GM23248 (cell line): ENCODE measurements around the gene SGCA. TPM values are rescaled to one million over a fixed set of nuclear protein-coding genes. Genes with fewer than 3 reads are reported as not detected.
A peak's percentile ranks its signal among the peaks of the same experiment; 100 is the strongest.

ENCODE experiments used
- DNase-seq: peaks from one replicate; pipeline ENCODE4 v3.0.0-alpha.2; 2015
- H2AFZ ChIP-seq: fragments of 200-600 bp; sonication (generic); 2 replicates; pipeline ENCODE4 v1.6.1; 2016; ENCODE audit warnings: antibody characterized with exemption
- H3F3A ChIP-seq: fragments of 200-600 bp; sonication (generic); 2 replicates; pipeline ENCODE4 v1.6.1; 2016; ENCODE audit warnings: mild to moderate bottlenecking, antibody characterized with exemption, mixed run types; ENCODE audit not compliant: insufficient read depth
- H3K27ac ChIP-seq: fragments of 200-600 bp; sonication (generic); 2 replicates; pipeline ENCODE4 v1.5.1; 2016; ENCODE audit warnings: mild to moderate bottlenecking
- H3K27me3 ChIP-seq: fragments of 200-600 bp; sonication (generic); replicated peaks from 2 replicates; pipeline ENCODE4 v1.6.1; 2016; ENCODE audit warnings: mild to moderate bottlenecking; ENCODE audit not compliant: insufficient read depth
- H3K36me3 ChIP-seq: fragments of 200-600 bp; sonication (generic); 2 replicates; pipeline ENCODE4 v1.6.1; 2016; ENCODE audit warnings: low read depth, mild to moderate bottlenecking
- H3K4me1 ChIP-seq: fragments of 200-600 bp; sonication (generic); 2 replicates; pipeline ENCODE4 v1.6.1; 2016; ENCODE audit warnings: mild to moderate bottlenecking; ENCODE audit not compliant: insufficient read depth
- H3K4me2 ChIP-seq: fragments of 200-600 bp; sonication (generic); one replicate; pipeline ENCODE4 v1.6.1; 2016; ENCODE audit warnings: mild to moderate bottlenecking; ENCODE audit not compliant: unreplicated experiment
- H3K4me3 ChIP-seq: fragments of 200-600 bp; sonication (generic); 2 replicates; pipeline ENCODE4 v1.5.1; 2016; ENCODE audit warnings: mild to moderate bottlenecking
- H3K79me2 ChIP-seq: fragments of 200-600 bp; sonication (generic); 2 replicates; pipeline ENCODE4 v1.6.1; 2016; ENCODE audit warnings: mild to moderate bottlenecking; ENCODE audit not compliant: insufficient read depth
- H3K9ac ChIP-seq: fragments of 200-600 bp; sonication (generic); 2 replicates; pipeline ENCODE4 v1.6.1; 2016; ENCODE audit warnings: mild to moderate bottlenecking
- H3K9me2 ChIP-seq: fragments of 200-600 bp; sonication (generic); 2 replicates; pipeline ENCODE4 v1.6.1; 2016; ENCODE audit warnings: mixed run types, mild to moderate bottlenecking, moderate library complexity; ENCODE audit not compliant: insufficient read depth
- H3K9me3 ChIP-seq: fragments of 200-600 bp; sonication (generic); one replicate; pipeline ENCODE4 v1.6.1; 2017; ENCODE audit warnings: low read depth
- H4K20me1 ChIP-seq: fragments of 200-600 bp; sonication (generic); 2 replicates; pipeline ENCODE4 v1.6.0; 2016; ENCODE audit not compliant: insufficient read depth
- EZH2 ChIP-seq: fragments of 200-600 bp; sonication (generic); IDR thresholded peaks from 2 replicates; pipeline ENCODE4 v1.6.1; 2018; ENCODE audit warnings: antibody characterized with exemption, mild to moderate bottlenecking; ENCODE audit not compliant: insufficient read depth, poor library complexity, severe bottlenecking
- EZH2phosphoT487 ChIP-seq: fragments of 200-600 bp; sonication (generic); IDR thresholded peaks from 2 replicates; pipeline ENCODE4 v1.6.1; 2018; ENCODE audit warnings: antibody characterized with exemption, moderate library complexity, mild to moderate bottlenecking, low read depth; ENCODE audit not compliant: insufficient read depth
- whole genome bisulfite sequencing, 2 experiments: methylation state at CpG; one replicate each; pipeline ENCODE4 v1.1.6; 2015 to 2017; ENCODE audit warnings: low lambda C conversion rate in 2 of 2, low coverage in 1 of 2; ENCODE audit errors: missing lambda C conversion rate in 2 of 2; 5-methylcytosine and 5-hydroxymethylcytosine counted together
- in situ Hi-C: fragments of 300-500 bp; cut with MboI; formaldehyde crosslinking; loops from 2 replicates; pipeline ENCODE4 v1.15.0; 2020
- polyA plus RNA-seq: library from polyadenylated mRNA; unstranded; fragments of >200 nt; fragmentation: Nextera tagmentation; extraction: Ambion mirVana; gene quantifications from 2 replicates; pipeline ENCODE4 v1.2.1, GENCODE V29; 2016
- total RNA-seq: library from RNA; depleted of rRNA; stranded (reverse); fragments of >200 nt; shearing (Covaris generic); gene quantifications from 2 replicates; pipeline ENCODE4 v1.2.3, GENCODE V29; 2014

Gene SGCA
- total and polyA plus RNA-seq, 2 experiments from 2014 or later = 1.8 TPM; not detected in 1

- Histone ChIP-seq H2AFZ (no peak overlapping the region), H3K9me3 (no peaks in the 10 kb centered on the region), H3K27ac (no peak overlapping the region), H3K4me1 (peaks cover 5% of the 10 kb centered on the region), H3K79me2 (peaks cover 39% of the 10 kb centered on the region), H3K9me2 (no peaks in the 10 kb centered on the region), H3K9ac (no peak overlapping the region), H3K27me3 (no peaks in the 10 kb centered on the region), H3K4me3 (no peak overlapping the region), H3K4me2 (no peak overlapping the region), H4K20me1 (no peaks in the 10 kb centered on the region), H3K36me3 (peaks cover 35% of the 10 kb centered on the region), H3F3A (peaks cover 9% of the 10 kb centered on the region; the same call in 1 of the 2 replicates)
- in situ Hi-C loops = no loop called here
- WGBS, 2 experiments = 73 to 77% methylated on average over 15 of the region's 15 CpGs
- TF ChIP-seq EZH2 (no peak), EZH2phosphoT487 (no peak)
- DNase-seq = no peak
Observed at GRCh38 chr17:50139185-50139783, 26.5 kb upstream of the SGCA start.

DNA sequence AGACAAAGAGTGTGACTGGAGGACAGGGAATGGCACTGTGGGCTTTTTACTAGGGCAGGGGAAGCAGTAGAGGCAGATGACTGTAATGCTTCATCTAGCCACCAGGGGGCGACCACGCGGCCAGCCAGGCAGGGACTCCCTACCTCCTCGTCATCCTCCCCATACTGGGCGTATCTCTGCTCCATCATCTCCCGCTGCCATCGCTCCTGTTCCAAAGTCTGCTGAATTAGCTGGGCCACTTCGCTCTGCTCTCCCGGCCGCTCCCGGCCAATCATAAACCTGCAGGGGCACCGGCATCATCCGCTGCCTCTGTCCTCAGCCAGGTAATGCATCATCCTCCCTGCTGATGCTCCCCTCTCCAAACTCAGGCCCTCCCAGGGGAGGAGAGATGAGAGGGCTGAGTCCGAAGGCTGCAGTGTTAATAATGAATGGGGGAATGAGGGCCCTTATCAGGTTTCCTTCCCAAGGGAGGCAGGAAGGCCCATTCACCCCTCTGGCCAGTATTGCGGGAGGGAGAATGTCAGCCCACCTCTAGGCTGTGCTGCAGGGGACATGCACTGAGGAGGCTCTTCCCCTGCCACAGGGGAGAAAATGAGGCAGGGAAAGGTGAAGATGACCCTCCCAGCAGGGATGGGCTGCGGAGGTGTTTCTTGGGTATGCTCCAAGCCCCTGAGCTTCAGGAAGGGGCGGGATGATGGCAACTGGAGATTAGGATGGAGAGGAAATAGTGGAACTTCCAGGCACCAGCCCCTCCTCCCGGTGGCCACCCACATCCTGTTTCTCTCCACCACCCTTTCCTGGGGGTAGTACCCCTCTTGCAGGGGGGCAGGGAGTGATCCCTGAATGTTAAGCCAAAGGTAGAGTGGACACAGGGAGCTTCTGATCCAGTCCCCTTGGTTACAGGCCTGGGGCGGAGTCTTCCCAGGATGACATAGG, 25.6 kb upstream of the SGCA start:
- in situ Hi-C loops = no loop called here
- Histone ChIP-seq H3K4me2 (no peak overlapping the region), H3K4me3 (no peak overlapping the region), H3K36me3 (peaks cover 35% of the 10 kb centered on the region), H3K4me1 (0 out of 2 replicates have a peak, but pooled peaks cover 4% of the 10 kb centered on the region), H3F3A (peaks cover 5% of the 10 kb centered on the region; the same call in 1 of the 2 replicates), H2AFZ (no peak overlapping the region), H3K79me2 (peaks cover 48% of the 10 kb centered on the region), H4K20me1 (no peaks in the 10 kb centered on the region), H3K9ac (no peak overlapping the region), H3K27me3 (no peaks in the 10 kb centered on the region), H3K9me3 (no peaks in the 10 kb centered on the region), H3K27ac (no peak overlapping the region), H3K9me2 (no peaks in the 10 kb centered on the region)
- TF ChIP-seq EZH2phosphoT487 = no peak
- no peak for TF ChIP-seq EZH2
- peak; percentile 87 for DNase-seq
- WGBS, 2 experiments = 41% methylated on average over 19 of the region's 19 CpGs

DNA sequence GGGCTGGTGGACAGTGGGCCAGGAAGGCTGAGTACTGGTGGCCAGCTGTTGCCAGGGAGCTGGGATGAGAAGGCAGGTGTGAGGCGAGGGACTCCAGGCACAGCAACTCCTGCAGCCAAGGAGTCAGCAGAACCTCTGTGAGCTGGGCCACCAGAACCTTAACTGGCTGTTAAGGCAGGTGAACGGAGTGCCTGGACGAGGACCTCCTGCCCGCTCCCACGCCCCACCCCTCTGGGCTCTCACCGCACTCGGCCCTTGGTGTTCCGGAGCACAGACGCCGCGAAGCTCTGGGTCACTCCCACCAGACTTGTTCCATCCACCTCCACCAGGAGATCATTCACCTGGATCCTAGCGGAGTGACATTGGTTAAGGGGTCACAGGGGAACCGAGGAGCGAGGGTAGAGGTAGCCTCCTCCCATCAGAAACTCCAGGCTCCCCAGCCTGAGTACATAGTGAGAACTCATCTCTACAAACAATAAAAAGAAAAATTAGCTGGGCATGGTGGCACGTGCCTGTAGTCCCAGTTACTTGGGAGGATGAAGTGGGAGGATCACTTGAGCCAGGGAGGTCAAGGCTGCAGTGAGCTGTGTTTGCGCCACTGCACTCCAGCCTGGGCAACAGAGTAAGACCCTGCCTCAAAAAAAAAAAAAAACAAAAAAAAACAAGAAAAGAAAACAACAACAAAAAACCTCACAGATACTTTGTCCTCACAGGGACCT, 24.6 kb upstream of the SGCA start:
- H3F3A ChIP-seq = peaks cover 5% of the 10 kb centered on the region; the same call in 1 of the 2 replicates
- no peak for TF ChIP-seq EZH2
- no peak for TF ChIP-seq EZH2phosphoT487
- H3K4me1 ChIP-seq = peaks cover 14% of the 10 kb centered on the region; the same call in 1 of the 2 replicates
- H3K79me2 ChIP-seq = peaks cover 58% of the 10 kb centered on the region
- no peaks in the 10 kb centered on the region for H3K9me2 ChIP-seq
- H3K4me2 ChIP-seq = no peak overlapping the region
- H3K9me3 ChIP-seq = no peaks in the 10 kb centered on the region
- WGBS, 2 experiments = 92 to 97% methylated on average over 15 to 16 of the region's 16 CpGs
- no peak overlapping the region for H3K9ac ChIP-seq
- H3K27me3 ChIP-seq = no peaks in the 10 kb centered on the region
- H3K36me3 ChIP-seq = peaks cover 35% of the 10 kb centered on the region
- no peak overlapping the region for H3K4me3 ChIP-seq
- DNase-seq = no peak
- in situ Hi-C loops = no loop called here
- no peak overlapping the region for H3K27ac ChIP-seq
- H4K20me1 ChIP-seq = peaks cover 4% of the 10 kb centered on the region; the same call in 1 of the 2 replicates
- H2AFZ ChIP-seq = no peak overlapping the region

- H4K20me1 ChIP-seq = peaks cover 4% of the 10 kb centered on the region; the same call in 1 of the 2 replicates
- peaks cover 35% of the 10 kb centered on the region for H3K36me3 ChIP-seq
- H3K79me2 ChIP-seq = peaks cover 63% of the 10 kb centered on the region
Observed at GRCh38 chr17:50141745-50142110, 24.1 kb upstream of the SGCA start.

More at GRCh38 chr17:50141745-50142110, 24.1 kb upstream of the SGCA start:
- Histone ChIP-seq H3K9me3 (no peaks in the 10 kb centered on the region), H3K27ac (no peak overlapping the region), H2AFZ (no peak overlapping the region), H3K4me1 (peaks cover 19% of the 10 kb centered on the region), H3K9me2 (no peaks in the 10 kb centered on the region), H3F3A (peaks cover 5% of the 10 kb centered on the region; the same call in 1 of the 2 replicates), H3K4me3 (no peak overlapping the region), H3K9ac (no peak overlapping the region), H3K4me2 (no peak overlapping the region), H3K27me3 (no peaks in the 10 kb centered on the region)
- TF ChIP-seq EZH2phosphoT487 = no peak
- no peak for TF ChIP-seq EZH2
- DNase-seq = no peak
- WGBS, 2 experiments = 78 to 89% methylated on average over 8 of the region's 8 CpGs
- in situ Hi-C loops = no loop called here
